ENCODE results near the gene EPAS1.
A peak's percentile ranks its signal among the peaks of the same experiment; 100 is the strongest.

EPAS1 gene

DNA sequence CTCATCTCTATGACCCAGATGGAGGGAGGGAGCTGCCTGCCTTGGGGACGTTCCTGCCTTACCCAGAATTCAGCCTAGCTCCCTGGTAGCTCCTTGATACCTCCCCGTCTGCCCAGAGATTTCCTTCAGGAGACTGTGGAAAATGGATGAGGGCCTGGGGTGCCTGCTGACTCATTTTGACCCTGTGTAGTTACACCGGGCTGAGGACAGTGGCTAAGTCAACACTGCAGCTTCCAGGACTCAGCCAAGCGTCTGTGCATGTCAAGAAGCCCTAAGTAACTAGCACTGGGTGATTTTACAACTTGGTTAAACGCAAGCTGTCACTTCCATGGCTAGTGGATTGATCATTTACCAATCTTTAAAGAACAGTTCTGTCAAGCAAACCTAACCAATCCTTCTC is 23.3 kb upstream of the EPAS1 start:
- DNase-seq (ENCODE audit: low spot score), result no peak

GRCh38 chr2:46274586-46274985 is 22.6 kb upstream of the EPAS1 start:
- no peak for DNase-seq (ENCODE audit: low spot score)

- DNase-seq (ENCODE audit: low spot score), result no peak
Observed at GRCh38 chr2:46275995-46276394, 21.2 kb upstream of the EPAS1 start.

DNA sequence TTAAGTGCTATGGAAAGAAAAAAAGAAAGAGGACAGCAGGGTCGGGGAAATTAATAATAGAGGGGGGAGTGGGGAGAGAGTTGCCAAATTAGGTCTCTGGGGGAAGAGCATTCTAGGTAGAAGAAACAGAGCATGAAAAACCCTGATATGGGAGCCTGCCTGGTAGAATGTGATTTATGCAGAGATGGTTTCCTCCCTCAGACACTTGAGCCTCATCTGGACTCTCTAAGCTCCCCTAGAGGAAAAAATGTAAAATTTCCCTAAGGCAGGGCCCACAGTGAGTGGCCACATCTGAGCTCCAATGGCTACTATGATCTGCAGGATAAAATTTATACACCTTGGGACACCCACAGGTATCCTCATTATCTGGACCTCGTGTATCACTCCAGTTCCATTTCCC is 20.6 kb upstream of the EPAS1 start:
- DNase-seq (ENCODE audit: low spot score), result no peak

- no peak for DNase-seq (ENCODE audit: low spot score)
Observed at GRCh38 chr2:46277431-46278190, 19.6 kb upstream of the EPAS1 start.

DNA sequence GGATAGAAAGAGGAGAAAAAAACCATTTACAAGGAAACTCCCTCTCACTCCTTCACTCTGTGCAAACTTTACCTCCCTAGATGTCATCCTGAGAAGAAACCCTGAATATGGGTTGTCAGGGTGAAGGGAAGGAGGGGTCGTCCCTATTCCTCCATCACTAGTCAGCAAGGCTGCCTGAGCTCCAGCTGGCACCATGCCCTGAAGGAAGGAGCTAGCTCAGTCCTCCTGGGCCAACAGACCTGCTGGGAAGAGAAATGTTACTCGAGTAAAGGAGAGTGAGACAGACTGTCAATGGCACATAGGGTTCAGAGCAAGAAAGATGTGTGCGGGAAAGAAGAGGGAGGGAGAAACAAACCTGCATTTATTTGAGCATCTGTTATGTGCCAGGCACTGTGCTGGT is 18.3 kb upstream of the EPAS1 start:
- DNase-seq (ENCODE audit: low spot score), result no peak

GRCh38 chr2:46281939-46282338 is 15.3 kb upstream of the EPAS1 start:
- no peak for DNase-seq (ENCODE audit: low spot score)

DNA sequence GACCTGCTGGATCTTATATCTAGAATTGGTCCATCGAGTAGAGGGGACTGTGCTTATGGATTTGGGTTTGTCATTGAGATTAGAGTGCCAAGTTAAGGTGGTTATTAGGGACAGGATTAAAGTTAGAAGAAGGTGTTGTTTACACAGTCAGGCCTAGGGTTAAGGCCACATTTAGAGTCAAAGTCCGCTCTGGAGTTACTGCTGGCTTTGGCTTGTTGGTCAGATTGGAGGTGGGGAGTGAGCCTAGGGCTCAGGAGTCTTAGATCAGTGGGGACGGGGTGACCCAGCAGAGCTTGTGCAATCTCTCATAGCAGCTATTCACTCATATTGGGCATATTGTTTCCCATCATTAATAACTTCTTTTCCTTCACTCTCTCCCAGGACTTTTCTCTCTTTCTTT is 13.5 kb upstream of the EPAS1 start:
- no peak for DNase-seq (ENCODE audit: low spot score)

- no peak for DNase-seq (ENCODE audit: low spot score)
Observed at GRCh38 chr2:46284260-46284659, 12.9 kb upstream of the EPAS1 start.

- no peak for DNase-seq (ENCODE audit: low spot score)
Observed at GRCh38 chr2:46284796-46285195, 12.4 kb upstream of the EPAS1 start.

GRCh38 chr2:46286715-46287114 is 10.5 kb upstream of the EPAS1 start:
- no peak for DNase-seq (ENCODE audit: low spot score)

DNA sequence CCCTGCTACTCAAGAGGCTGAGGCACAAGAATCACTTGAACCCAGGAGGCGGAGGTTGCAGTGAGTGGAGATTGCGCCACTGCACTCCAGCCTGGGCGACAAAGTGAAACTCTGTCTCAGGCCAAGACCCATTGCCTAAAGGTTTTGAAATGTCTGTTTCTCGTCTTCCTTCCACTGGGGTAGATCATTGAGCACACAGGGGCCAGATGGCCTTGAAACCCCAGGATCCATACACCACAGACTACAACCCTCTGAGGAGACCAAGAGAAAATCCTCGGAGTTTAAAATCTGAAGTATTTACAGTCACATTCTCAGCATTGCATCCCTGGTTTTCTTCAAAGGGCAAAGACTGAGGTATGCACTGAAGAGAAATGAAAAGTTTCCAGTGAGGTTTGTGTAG is 7.1 kb upstream of the EPAS1 start:
- DNase-seq (ENCODE audit: low spot score), result no peak

- DNase-seq (ENCODE audit: low spot score), result no peak
Observed at GRCh38 chr2:46293466-46293865, 3.7 kb upstream of the EPAS1 start.

- DNase-seq (ENCODE audit: low spot score), result no peak
Observed at GRCh38 chr2:46294176-46294836, 2.9 kb upstream of the EPAS1 start.

DNA sequence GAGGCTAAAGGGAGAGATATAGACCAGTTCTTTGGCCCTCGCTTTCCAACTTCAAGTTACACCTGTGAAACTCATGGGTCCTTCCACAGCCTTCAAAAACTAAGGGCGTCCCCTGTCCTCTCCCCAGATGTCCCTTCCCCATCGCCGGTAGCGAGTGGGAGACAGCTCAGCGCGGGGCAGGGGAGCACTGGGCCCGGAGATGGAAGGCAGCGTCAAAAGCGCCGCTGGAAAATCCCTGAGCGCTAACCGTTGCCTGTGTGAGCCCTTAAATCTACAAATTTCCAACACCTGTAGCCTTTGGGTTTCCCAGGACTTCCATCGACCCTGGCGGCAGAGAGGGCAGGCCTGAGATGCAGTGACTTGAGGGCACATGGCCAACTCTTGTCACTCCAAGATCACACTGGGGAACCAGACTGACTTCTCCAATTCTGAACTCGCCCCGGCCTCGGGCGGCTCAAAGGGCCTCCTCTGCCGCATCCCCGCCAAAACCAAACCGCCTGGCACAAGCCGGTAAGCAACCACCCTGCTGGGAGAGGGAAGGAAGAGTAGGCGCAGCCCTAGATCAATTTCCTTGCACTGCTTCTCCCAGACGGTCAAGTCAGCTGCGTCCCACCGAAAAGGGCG is 879 bp upstream of the EPAS1 start:
- peak; percentile 41 for DNase-seq (ENCODE audit: low spot score)

DNA sequence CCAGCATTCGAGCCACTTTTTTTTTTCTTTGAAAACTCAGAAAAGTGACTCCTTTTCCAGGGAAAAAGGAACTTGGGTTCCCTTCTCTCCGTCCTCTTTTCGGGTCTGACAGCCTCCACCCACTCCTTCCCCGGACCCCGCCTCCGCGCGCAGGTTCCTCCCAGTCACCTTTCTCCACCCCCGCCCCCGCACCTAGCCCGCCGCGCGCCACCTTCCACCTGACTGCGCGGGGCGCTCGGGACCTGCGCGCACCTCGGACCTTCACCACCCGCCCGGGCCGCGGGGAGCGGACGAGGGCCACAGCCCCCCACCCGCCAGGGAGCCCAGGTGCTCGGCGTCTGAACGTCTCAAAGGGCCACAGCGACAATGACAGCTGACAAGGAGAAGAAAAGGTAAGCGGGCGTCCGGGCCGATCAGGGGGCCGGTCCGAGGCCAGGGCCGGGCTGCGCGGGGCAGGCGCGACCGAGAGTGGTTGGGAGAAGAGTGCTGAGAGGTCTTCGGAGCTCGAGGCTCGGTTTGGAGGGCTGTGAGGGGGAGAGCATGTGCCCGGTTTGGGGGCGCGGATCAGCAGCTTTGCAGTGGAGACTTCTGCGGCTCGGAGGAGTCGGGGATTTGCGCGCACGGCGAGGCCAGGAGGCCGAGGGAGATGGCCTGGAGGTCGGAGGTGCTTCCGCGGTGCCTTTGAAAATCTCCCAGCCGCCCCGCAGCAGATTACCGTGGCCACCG is 502 bp downstream of the EPAS1 start:
- DNase-seq (ENCODE audit: low spot score), result no peak

DNA sequence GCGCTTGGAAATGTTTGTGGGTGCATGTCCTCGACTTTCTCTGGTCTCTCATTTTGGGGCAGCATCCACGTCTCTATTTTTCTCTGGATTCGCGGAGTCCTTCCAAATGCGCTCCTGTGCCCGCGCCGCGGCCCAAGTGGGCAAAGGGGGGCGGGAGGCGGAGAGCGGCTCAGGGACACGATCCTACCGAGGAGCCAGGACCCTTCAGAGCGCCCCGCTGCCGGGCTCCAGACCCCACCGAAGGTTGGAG is 990 bp downstream of the EPAS1 start:
- no peak for DNase-seq (ENCODE audit: low spot score)

DNA sequence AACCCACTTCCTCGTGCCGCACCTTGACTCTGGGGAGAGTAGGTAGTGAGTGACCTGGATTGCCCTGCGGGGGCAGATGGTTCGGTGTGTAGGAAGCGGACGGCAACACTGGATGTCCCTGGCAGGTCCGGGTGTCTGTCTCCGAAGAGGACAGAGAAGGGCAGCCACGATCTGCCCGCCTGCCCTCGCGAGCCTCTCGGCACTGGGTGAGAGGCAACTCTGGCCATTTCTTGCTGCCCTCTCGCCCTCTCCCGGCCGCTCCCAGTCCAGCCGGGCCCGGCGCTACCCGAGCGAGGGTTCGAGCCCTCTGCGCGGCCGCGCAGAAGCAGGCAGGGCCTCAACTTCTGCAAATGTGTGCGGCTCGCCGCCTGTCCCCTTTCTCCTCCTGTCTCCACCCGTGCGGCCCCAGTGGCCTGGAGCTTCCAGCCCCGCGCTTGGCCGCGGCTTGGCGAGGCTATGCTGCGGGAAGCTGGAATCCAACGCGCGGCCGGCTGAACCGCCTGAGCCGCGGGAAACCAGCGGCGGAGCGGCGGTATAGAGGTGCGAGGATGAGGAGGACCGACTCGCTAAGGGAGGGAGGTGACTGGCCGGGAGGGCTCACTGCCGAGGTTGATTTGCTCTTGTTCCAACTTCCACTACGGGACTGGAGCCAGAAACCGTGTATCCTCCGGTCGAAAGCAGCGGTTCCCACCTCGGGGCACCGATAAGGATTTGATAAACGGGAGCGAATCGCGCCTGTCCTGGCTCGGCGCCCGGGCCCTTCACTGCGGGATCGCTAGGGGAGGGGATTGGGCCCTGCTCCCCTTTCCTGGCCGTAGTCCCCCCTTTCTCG is 1.5 kb downstream of the EPAS1 start:
- DNase-seq (ENCODE audit: low spot score), result no peak

DNA sequence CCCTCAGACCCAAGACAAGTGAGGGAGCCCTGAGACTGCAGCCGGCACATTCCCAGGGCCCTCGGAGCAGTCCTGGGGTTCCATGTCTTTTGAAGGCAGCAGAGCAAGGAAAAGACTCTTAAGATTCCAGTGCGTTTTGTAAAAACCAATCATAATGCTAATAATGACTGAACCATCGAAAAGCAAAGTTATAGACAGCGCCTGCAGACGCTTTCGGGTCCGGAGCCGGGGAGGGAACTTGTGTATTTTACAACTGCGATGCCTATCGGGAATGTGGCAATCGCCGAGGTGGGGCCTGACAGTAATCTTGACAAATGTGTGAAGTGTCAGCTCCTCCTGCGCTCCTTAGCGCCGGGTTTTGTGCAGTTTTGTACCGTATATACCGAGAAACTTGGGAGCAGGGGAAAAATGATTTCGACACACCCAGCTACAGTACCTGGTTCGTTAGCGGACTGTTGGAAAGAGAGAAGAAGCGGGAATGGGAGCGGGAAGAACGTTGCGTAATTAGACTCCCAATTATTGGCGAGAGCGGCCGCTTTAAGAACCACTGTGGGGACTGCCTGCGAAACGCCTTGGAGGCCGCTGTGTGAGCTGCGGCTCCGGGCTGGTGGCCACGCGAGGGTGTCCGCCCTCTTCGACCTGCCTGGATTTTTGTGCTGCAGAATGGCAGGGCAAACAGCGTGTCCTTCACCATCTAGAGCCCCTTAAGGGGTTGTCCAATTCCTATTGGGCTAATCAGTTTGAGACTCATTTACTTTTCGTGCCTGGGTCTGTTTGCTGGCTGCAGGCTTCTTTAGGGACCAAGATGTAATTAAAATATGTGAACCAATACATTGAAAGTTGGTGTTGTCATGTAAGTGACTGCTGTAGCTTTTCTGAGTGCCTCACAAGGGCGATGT is 2.4 kb downstream of the EPAS1 start:
- DNase-seq (ENCODE audit: low spot score), result no peak

DNA sequence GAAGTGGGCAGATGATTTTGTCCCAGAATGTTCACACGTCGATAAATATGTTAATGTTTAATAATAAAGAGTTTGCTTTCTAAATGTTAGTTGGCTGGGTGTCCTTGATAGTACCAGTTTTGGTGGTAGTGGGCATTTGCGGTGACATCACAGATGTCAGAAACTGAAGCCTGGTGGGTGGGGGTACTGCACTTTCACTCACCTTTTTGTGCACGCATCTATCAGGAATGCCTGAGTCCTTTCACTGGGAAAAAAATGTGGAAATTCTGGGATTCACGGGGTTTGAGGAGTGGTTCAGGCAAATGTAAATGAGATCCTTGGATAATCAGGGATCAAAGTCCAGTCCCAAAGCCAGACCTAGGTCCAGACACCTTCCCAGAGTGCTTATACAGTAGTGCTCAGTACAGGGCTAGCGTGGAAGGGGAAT is 3.2 kb downstream of the EPAS1 start:
- DNase-seq (ENCODE audit: low spot score), result no peak
